CD4-positive, alpha-beta T cell (primary cell): ENCODE data around the gene DAO. TPM values are rescaled to one million over a fixed set of nuclear protein-coding genes. Genes with fewer than 3 reads are reported as not detected.

Experiments used
- ATAC-seq: fragments of 200-7000 bp; cut with Tn5 transposase; one replicate; pipeline ENCODE4 v1.10.0; 2022; ENCODE audit warnings: mild to moderate bottlenecking; ENCODE audit not compliant: poor library complexity
- CTCF ChIA-PET: fragments of 350-600 bp; sonication (Branson Sonifier 250); formaldehyde crosslinking; loops from one replicate; lab custom pipeline; 2021; ENCODE audit warnings: antibody characterized with exemption, inconsistent platforms; lab: Charles Lee
- POLR2A ChIA-PET: fragments of 350-600 bp; sonication (Branson Sonifier 250); formaldehyde crosslinking; loops from one replicate; lab custom pipeline; 2021; ENCODE audit warnings: antibody characterized with exemption, inconsistent platforms; lab: Charles Lee
- DNase-seq, 14 experiments: peaks; one replicate each; pipeline ENCODE4 v3.0.0-alpha.2; 2013 to 2020; ENCODE audit warnings: mixed read lengths in 2 of 14
- H3K27ac ChIP-seq, 2 donors: one replicate each; pipeline versions ENCODE4 v1.5.1 to v1.7.0; 2013; ENCODE audit warnings: low read length in 2 of 2, low read depth in 1 of 2, mild to moderate bottlenecking in 1 of 2
- H3K27me3 ChIP-seq, 2 experiments: 1 replicate in 1 of 2; 2 replicates in 1 of 2; pipeline versions ENCODE4 v1.6.1 to v1.7.0; 2013; ENCODE audit warnings: low read length in 2 of 2, control low read depth in 1 of 2, mild to moderate bottlenecking in 1 of 2, moderate library complexity in 1 of 2; ENCODE audit not compliant: insufficient read depth in 2 of 2, control insufficient read depth in 1 of 2
- H3K36me3 ChIP-seq: one replicate; pipeline ENCODE4 v1.6.1; 2013; ENCODE audit warnings: low read length, control low read depth; ENCODE audit not compliant: insufficient read depth
- H3K4me1 ChIP-seq: one replicate; pipeline ENCODE4 v1.6.1; 2013; ENCODE audit warnings: low read length, control low read depth; ENCODE audit not compliant: insufficient read depth
- H3K4me3 ChIP-seq: one replicate; pipeline ENCODE4 v1.5.1; 2013; ENCODE audit warnings: mild to moderate bottlenecking, low read length, moderate library complexity
- H3K9me3 ChIP-seq, 2 experiments: 1 replicate in 1 of 2; 2 replicates in 1 of 2; pipeline versions ENCODE4 v1.6.1 to v1.7.0; 2013; ENCODE audit warnings: low read length in 2 of 2, mild to moderate bottlenecking in 2 of 2, control low read depth in 1 of 2, moderate library complexity in 1 of 2; ENCODE audit not compliant: control insufficient read depth in 1 of 2, insufficient read depth in 1 of 2
- H3K27ac Mint-ChIP-seq: one replicate; pipeline ENCODE4 v1.8.0; 2020; ENCODE audit warnings: mixed read lengths
- H3K27me3 Mint-ChIP-seq: one replicate; pipeline ENCODE4 v1.8.0; 2021; ENCODE audit warnings: mixed read lengths
- H3K36me3 Mint-ChIP-seq: one replicate; pipeline ENCODE4 v1.8.0; 2021; ENCODE audit warnings: low read depth, mixed read lengths
- H3K4me1 Mint-ChIP-seq: one replicate; pipeline ENCODE4 v1.8.0; 2021; ENCODE audit warnings: low read depth, mixed read lengths
- H3K4me3 Mint-ChIP-seq: one replicate; pipeline ENCODE4 v1.8.0; 2020; ENCODE audit warnings: mild to moderate bottlenecking, mixed read lengths
- H3K9me3 Mint-ChIP-seq: one replicate; pipeline ENCODE4 v1.8.0; 2020; ENCODE audit warnings: mixed read lengths
- intact Hi-C, 2 experiments: fragments of 100-400 bp; cut with DNase I in 1 of 2; cut with micrococcal nuclease in 1 of 2; formaldehyde crosslinking; loops; one replicate each; pipeline versions ENCODE4 v1.15.1 to v1.9.0; 2023 to 2025; cut with DNase I, micrococcal nuclease
- total RNA-seq, 174 experiments: library from RNA in 2 of 174; stranded (reverse) in 2 of 174; gene quantifications; one replicate each; pipeline ENCODE4 v1.2.3 and lab custom pipeline; 2021 to 2026
- TF ChIP-seq, protein P1 (sequence below): fragments of 200-600 bp; IDR thresholded peaks from one replicate; pipeline ENCODE4 v1.8.0; 2022; ENCODE audit warnings: antibody characterized with exemption, mild to moderate bottlenecking

DAO gene
- total RNA-seq, 2 experiments from 2014 or later: not detected

- H3K4me3 Mint-ChIP-seq: no peak overlapping the region
- Histone ChIP-seq H3K36me3 (peaks cover 16% of the 10 kb centered on the region), H3K4me3 (no peak overlapping the region), H3K9me3 (no peaks in the 10 kb centered on the region), H3K4me1 (peaks cover 35% of the 10 kb centered on the region), H3K27ac (peak overlapping the region in 1 of 2 donors; percentile 77), H3K27me3 (no peaks in the 10 kb centered on the region)
- H3K27ac Mint-ChIP-seq: peak overlapping the region; percentile 31
- peaks cover 35% of the 10 kb centered on the region for H3K4me1 Mint-ChIP-seq
- ChIA-PET POLR2A (interaction anchor here (0.6 to 2.3 kb wide), 4 partner anchors 11 to 197 kb away, joined by 3 to 14 read pairs (median 4); partner anchors contain the start of gene SSH1), CTCF (interaction anchor here (1.9 kb wide), 1 partner anchor 35 kb away, joined by 6 read pairs; no protein-coding TSS in a partner anchor)
- H3K27me3 Mint-ChIP-seq: no peaks in the 10 kb centered on the region
- TF ChIP-seq, protein P1, sequence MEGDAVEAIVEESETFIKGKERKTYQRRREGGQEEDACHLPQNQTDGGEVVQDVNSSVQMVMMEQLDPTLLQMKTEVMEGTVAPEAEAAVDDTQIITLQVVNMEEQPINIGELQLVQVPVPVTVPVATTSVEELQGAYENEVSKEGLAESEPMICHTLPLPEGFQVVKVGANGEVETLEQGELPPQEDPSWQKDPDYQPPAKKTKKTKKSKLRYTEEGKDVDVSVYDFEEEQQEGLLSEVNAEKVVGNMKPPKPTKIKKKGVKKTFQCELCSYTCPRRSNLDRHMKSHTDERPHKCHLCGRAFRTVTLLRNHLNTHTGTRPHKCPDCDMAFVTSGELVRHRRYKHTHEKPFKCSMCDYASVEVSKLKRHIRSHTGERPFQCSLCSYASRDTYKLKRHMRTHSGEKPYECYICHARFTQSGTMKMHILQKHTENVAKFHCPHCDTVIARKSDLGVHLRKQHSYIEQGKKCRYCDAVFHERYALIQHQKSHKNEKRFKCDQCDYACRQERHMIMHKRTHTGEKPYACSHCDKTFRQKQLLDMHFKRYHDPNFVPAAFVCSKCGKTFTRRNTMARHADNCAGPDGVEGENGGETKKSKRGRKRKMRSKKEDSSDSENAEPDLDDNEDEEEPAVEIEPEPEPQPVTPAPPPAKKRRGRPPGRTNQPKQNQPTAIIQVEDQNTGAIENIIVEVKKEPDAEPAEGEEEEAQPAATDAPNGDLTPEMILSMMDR: no peak
- peak; percentile 88 for ATAC-seq
- intact Hi-C loops: no loop called here
- peak; percentile 20 to 87 (median 54) for DNase-seq
- H3K9me3 Mint-ChIP-seq: no peaks in the 10 kb centered on the region
- peaks cover 17% of the 10 kb centered on the region for H3K36me3 Mint-ChIP-seq
Observed at GRCh38 chr12:108838194-108839017, 41.5 kb upstream of the DAO start.

DNA sequence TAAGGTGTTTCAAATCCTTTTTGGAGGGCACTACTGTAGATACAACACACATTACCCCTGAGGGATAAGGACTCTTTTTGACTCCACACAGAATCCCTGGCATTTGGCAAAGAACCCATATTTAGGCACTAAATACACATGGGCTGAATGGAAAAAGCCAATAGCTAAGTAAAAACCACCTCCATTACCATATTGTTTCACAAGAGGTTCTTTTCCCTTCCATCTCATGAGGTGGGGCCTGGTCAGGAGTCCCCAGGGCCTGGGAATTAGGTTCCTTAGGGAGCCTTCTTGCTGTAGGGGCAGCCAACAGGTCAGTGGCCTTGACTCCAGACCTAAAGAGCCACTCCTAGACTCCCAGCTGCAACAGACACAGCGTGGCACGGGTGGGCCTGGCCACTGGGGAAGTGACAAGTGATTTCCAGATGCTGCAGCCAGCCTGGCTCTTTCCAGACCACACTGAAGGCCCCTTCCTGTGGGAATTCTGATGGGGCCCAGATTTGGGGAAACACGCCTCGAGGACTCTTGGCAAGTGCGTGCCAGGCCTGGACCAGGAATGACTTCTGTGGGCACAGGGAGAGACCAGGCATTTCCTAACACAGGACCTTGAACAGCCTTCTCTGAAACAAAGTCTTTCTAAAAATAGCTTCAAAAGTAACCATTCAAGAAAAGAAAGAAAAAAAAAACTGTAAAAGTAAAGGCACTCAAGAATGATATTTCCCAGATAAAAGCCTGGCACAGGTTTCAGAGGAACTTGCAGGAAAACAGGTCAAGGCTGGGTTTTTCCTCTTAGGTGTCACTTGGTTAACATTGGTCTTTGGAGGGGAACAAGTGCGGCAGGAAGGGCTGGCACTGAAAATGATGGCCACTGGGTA, 40.6 kb upstream of the DAO start:
- Histone ChIP-seq H3K27ac (peak overlapping the region in 1 of 2 donors; percentile 77), H3K4me3 (no peak overlapping the region)

DNA sequence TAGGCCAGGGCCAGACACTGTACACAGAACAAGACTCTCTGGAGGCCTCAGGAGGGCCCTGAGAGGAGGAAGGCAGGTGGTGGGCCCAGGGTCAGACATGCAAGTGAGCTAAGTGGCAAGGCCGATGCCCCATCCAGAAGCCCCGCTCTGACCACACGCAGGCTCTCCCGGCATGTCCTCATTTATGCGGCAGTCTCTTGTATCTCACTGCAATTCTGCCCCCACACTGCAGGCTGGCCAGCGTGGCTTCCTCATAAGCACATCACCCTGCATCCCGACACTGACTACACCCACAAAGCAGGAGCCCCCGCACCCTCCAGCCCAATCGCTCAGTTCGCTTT, 40.0 kb upstream of the DAO start:
- Histone ChIP-seq H3K4me3 (no peak overlapping the region), H3K36me3 (peaks cover 8% of the 10 kb centered on the region), H3K27ac (peak overlapping the region in 1 of 2 donors; percentile 77), H3K4me1 (peaks cover 35% of the 10 kb centered on the region), H3K27me3 (no peaks in the 10 kb centered on the region), H3K9me3 (no peaks in the 10 kb centered on the region)
- ChIA-PET CTCF (no interaction called here), POLR2A (interaction anchor here (2.3 kb wide), 1 partner anchor 18 kb away, joined by 14 read pairs; the partner anchor contains the start of gene SSH1)
- Mint-ChIP-seq H3K36me3 (peaks cover 21% of the 10 kb centered on the region), H3K9me3 (no peaks in the 10 kb centered on the region), H3K4me3 (no peak overlapping the region), H3K4me1 (peaks cover 39% of the 10 kb centered on the region), H3K27ac (no peak overlapping the region), H3K27me3 (no peaks in the 10 kb centered on the region)
- no peak for ATAC-seq
- TF ChIP-seq, protein P1: no peak
- intact Hi-C loops: no loop called here
- no peak for DNase-seq

More for the DNA sequence above, 40.6 kb upstream of the DAO start:
- no peaks in the 10 kb centered on the region for H3K27me3 ChIP-seq
- DNase-seq (no peak), ATAC-seq (no peak)
- Mint-ChIP-seq H3K9me3 (no peaks in the 10 kb centered on the region), H3K4me1 (peaks cover 39% of the 10 kb centered on the region), H3K4me3 (no peak overlapping the region), H3K27me3 (no peaks in the 10 kb centered on the region), H3K36me3 (peaks cover 18% of the 10 kb centered on the region), H3K27ac (peak overlapping the region; percentile 31)
- no peaks in the 10 kb centered on the region for H3K9me3 ChIP-seq
- POLR2A ChIA-PET: interaction anchor here (1.1 to 2.3 kb wide), 2 partner anchors 11 to 18 kb away, joined by 4 to 14 read pairs; partner anchors contain the start of gene SSH1
- CTCF ChIA-PET: no interaction called here
- peaks cover 13% of the 10 kb centered on the region for H3K36me3 ChIP-seq
- intact Hi-C loops: no loop called here
- TF ChIP-seq, protein P1: no peak
- peaks cover 35% of the 10 kb centered on the region for H3K4me1 ChIP-seq
